ENCODE data around the gene ASB15. TPM values are rescaled to one million over a fixed set of nuclear protein-coding genes. Genes with fewer than 3 reads are reported as not detected.
"Not testable (repeated sequence)": the region's sequence is repeated elsewhere in the genome, so short reads cannot be mapped to it uniquely, and the experiment has no call there.

ASB15 gene
- not detected in 2 replicates for total RNA-seq
- long read RNA-seq = 0 reads

DNA sequence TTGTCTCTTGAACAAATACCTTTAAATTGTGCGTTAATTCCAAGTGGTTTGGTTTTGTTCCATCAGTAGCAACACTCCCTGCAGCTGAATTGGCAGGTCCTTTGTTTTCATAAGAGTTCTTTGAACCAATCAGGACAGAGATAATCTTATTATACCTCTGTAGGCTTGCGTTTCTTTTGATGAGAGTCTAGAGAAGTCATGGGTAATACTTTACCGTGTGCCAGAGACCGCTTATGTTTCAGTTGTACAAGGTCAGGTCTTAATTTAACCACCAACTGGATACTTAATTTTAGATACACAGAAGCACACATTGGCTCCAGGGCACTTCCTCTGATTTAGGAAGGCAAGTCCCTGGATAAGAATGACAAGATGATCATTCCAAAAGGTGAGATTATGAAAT is at the start of gene ASB15:
Gene ASB15 (plus strand): TSS at position 292 of the 400 bp plus-strand sequence. CDS start 12,682 bp downstream, outside the sequence.
- H3K9me3 Mint-ChIP-seq (ENCODE audit: unreplicated experiment) = no peaks in the 10 kb centered on the region
- no peak for DNase-seq (ENCODE audit: extremely low spot score, unreplicated experiment)
- TF ChIP-seq, protein P1, sequence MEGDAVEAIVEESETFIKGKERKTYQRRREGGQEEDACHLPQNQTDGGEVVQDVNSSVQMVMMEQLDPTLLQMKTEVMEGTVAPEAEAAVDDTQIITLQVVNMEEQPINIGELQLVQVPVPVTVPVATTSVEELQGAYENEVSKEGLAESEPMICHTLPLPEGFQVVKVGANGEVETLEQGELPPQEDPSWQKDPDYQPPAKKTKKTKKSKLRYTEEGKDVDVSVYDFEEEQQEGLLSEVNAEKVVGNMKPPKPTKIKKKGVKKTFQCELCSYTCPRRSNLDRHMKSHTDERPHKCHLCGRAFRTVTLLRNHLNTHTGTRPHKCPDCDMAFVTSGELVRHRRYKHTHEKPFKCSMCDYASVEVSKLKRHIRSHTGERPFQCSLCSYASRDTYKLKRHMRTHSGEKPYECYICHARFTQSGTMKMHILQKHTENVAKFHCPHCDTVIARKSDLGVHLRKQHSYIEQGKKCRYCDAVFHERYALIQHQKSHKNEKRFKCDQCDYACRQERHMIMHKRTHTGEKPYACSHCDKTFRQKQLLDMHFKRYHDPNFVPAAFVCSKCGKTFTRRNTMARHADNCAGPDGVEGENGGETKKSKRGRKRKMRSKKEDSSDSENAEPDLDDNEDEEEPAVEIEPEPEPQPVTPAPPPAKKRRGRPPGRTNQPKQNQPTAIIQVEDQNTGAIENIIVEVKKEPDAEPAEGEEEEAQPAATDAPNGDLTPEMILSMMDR (IDR thresholded peaks at IDR 0.05) = no peak

DNA sequence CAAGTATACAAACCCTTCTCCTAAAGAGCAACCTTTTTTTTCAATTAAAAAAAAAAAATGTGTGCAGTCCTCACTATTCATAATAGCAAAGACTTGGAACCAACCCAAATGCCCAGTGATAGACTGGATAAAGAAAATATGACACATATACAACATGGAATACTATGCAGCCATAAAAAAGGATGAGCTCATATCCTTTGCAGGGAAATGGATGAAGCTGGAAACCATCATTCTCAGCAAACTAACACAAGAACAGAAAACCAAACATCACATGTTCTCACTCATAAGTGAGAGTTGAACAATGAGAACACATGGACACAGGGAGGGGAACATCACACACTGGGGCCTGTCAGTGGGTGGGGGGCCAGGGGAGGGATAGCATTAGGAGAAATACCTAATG is 49.5 kb upstream of the ASB15 start:
- H3K9me3 Mint-ChIP-seq (ENCODE audit: unreplicated experiment); H3K4me3 Mint-ChIP-seq (ENCODE audit: unreplicated experiment); H3K4me1 Mint-ChIP-seq (ENCODE audit: unreplicated experiment); DNase-seq (ENCODE audit: extremely low spot score, unreplicated experiment); H3K27me3 Mint-ChIP-seq (ENCODE audit: unreplicated experiment); H3K27ac Mint-ChIP-seq (ENCODE audit: unreplicated experiment): not testable (repeated sequence)
- H3K36me3 Mint-ChIP-seq (ENCODE audit: unreplicated experiment) = peaks cover 25% of the 10 kb centered on the region

More for the DNA sequence above, at the start of gene ASB15:
- Mint-ChIP-seq H3K4me1 (ENCODE audit: unreplicated experiment) (no peaks in the 10 kb centered on the region), H3K4me3 (ENCODE audit: unreplicated experiment) (no peak within 1 kb of the TSS), H3K27me3 (ENCODE audit: unreplicated experiment) (no peaks in the 10 kb centered on the region), H3K27ac (ENCODE audit: unreplicated experiment) (no peak within 1 kb of the TSS), H3K36me3 (ENCODE audit: unreplicated experiment) (no peaks in the 10 kb centered on the region)

DNA sequence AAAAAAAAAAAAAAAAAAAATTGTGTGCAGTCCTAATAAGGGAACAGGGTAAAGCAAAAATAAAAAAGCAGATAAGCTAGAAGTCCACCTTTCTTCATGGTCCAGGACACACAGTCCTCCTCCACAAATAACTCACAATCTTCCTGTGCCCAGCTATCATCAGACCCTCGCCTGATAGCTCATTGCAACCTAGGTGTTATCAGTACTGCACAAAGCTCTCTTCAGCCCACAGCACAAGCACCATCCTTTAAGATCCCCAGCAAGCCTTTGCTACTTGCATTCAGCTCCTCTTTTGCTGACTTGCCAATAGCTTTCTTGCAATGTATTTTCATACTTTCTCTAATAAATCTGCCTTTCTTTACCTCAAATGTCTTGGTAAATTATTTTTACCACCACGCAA is 49.0 kb upstream of the ASB15 start:
- Mint-ChIP-seq H3K4me1 (ENCODE audit: unreplicated experiment) (no peaks in the 10 kb centered on the region), H3K27me3 (ENCODE audit: unreplicated experiment) (no peaks in the 10 kb centered on the region), H3K4me3 (ENCODE audit: unreplicated experiment) (no peak overlapping the region), H3K9me3 (ENCODE audit: unreplicated experiment) (no peaks in the 10 kb centered on the region), H3K36me3 (ENCODE audit: unreplicated experiment) (peaks cover 22% of the 10 kb centered on the region), H3K27ac (ENCODE audit: unreplicated experiment) (no peak overlapping the region)
- TF ChIP-seq, protein P1 (IDR thresholded peaks at IDR 0.05) = no peak
- no peak for DNase-seq (ENCODE audit: extremely low spot score, unreplicated experiment)

DNA sequence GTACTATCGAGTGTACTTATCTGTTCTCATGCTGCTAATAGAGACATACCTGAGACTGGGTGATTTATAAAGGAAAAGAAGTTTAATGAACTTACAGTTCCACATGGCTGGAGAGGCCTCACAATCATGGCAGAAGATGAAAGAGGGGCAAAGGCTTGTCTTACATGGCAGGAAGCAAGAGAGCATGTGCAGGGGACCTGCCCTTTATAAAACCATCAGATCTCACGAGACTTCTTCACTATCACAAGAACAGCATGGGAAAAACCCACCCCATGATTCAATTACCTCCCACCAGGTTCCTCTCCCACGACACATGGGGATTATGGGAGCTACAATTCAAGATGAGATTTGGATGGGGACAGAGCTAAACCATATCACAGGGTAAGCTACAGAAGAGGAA is 48.5 kb upstream of the ASB15 start:
- peaks cover 1% of the 10 kb centered on the region for H3K4me1 Mint-ChIP-seq (ENCODE audit: unreplicated experiment)
- TF ChIP-seq, protein P1 (IDR thresholded peaks at IDR 0.05) = no peak
- no peak for DNase-seq (ENCODE audit: extremely low spot score, unreplicated experiment)
- H3K27me3 Mint-ChIP-seq (ENCODE audit: unreplicated experiment) = no peaks in the 10 kb centered on the region
- no peaks in the 10 kb centered on the region for H3K9me3 Mint-ChIP-seq (ENCODE audit: unreplicated experiment)
- peaks cover 22% of the 10 kb centered on the region for H3K36me3 Mint-ChIP-seq (ENCODE audit: unreplicated experiment)
- no peak overlapping the region for H3K27ac Mint-ChIP-seq (ENCODE audit: unreplicated experiment)
- H3K4me3 Mint-ChIP-seq (ENCODE audit: unreplicated experiment) = no peak overlapping the region

DNA sequence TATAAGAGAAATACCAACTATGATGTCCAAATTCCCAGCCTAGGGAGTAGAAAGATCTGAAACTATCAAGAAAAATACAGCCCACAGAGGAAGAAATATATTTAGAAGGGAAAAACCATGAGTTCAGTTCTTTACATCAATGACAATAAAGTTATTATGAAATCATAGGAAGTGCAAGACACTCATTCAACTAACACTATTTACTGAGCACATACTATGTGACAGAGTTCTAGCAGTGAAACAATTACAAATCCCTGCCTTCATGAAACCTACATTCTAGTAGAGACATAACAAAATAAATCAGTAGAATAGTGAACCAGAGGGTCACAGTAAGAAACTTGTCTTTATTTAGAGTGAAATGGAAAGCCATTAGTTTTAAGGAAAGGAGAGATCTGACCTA is 46.1 kb upstream of the ASB15 start:
- TF ChIP-seq, protein P1 (IDR thresholded peaks at IDR 0.05) = no peak
- peaks cover 5% of the 10 kb centered on the region for H3K4me1 Mint-ChIP-seq (ENCODE audit: unreplicated experiment)
- DNase-seq (ENCODE audit: extremely low spot score, unreplicated experiment) = no peak
- peaks cover 6% of the 10 kb centered on the region for H3K27me3 Mint-ChIP-seq (ENCODE audit: unreplicated experiment)
- H3K4me3 Mint-ChIP-seq (ENCODE audit: unreplicated experiment) = no peak overlapping the region
- H3K36me3 Mint-ChIP-seq (ENCODE audit: unreplicated experiment) = peaks cover 11% of the 10 kb centered on the region
- H3K27ac Mint-ChIP-seq (ENCODE audit: unreplicated experiment) = no peak overlapping the region
- no peaks in the 10 kb centered on the region for H3K9me3 Mint-ChIP-seq (ENCODE audit: unreplicated experiment)

DNA sequence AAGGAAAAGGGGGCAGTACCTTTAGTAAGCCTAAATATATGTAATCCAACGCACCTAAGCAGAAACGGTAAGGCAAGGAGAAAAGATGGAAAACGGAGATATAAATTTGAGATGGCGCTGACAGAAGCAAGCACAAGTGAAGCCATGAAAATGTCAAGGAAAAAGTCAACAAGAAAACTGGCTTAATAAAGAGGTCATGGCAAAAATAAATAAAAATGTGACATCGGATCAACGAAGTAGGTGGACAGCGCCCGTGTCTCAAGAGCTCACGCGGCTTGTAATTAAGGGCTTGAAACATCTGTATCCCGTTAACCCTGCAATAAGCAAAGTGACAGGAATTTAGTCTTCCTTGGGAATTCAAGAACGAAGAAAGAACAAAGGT is 44.6 kb upstream of the ASB15 start:
- Mint-ChIP-seq H3K36me3 (ENCODE audit: unreplicated experiment) (peaks cover 8% of the 10 kb centered on the region), H3K4me1 (ENCODE audit: unreplicated experiment) (peaks cover 5% of the 10 kb centered on the region), H3K27me3 (ENCODE audit: unreplicated experiment) (peaks cover 10% of the 10 kb centered on the region), H3K27ac (ENCODE audit: unreplicated experiment) (no peak overlapping the region), H3K4me3 (ENCODE audit: unreplicated experiment) (no peak overlapping the region), H3K9me3 (ENCODE audit: unreplicated experiment) (no peaks in the 10 kb centered on the region)
- DNase-seq (ENCODE audit: extremely low spot score, unreplicated experiment) = no peak
- TF ChIP-seq, protein P1 (IDR thresholded peaks at IDR 0.05) = no peak

Measured in osteocyte (in vitro differentiated cells).